Adipocyte (in vitro differentiated cells): ENCODE results near the gene ULK4.
A peak's percentile ranks its signal among the peaks of the same experiment; 100 is the strongest.
"Not testable (repeated sequence)": the region's sequence is repeated elsewhere in the genome, so short reads cannot be mapped to it uniquely, and the experiment has no call there.

ENCODE experiments used
- DNase-seq: peaks from one replicate; pipeline ENCODE4 v3.0.0-alpha.2; 2015; ENCODE audit warnings: low read depth
- H3K27me3 ChIP-seq: replicated peaks from 2 replicates; pipeline ENCODE4 v1.7.0; 2013; ENCODE audit warnings: mild to moderate bottlenecking, low read length, moderate library complexity; ENCODE audit not compliant: control insufficient read depth, insufficient read depth
- H3K36me3 ChIP-seq: 2 replicates; pipeline ENCODE4 v1.7.0; 2013; ENCODE audit warnings: low read length, mild to moderate bottlenecking, moderate library complexity; ENCODE audit not compliant: control insufficient read depth, insufficient read depth, severe bottlenecking
- H3K4me1 ChIP-seq: 2 replicates; pipeline ENCODE4 v1.7.0; 2013; ENCODE audit warnings: mild to moderate bottlenecking, low read length, moderate library complexity; ENCODE audit not compliant: control insufficient read depth, insufficient read depth
- H3K4me3 ChIP-seq: 2 replicates; pipeline ENCODE4 v1.7.0; 2013; ENCODE audit warnings: mild to moderate bottlenecking, low read length, moderate library complexity
- H3K9ac ChIP-seq: 2 replicates; pipeline ENCODE4 v1.7.0; 2013; ENCODE audit warnings: mild to moderate bottlenecking, low read length, moderate library complexity
- H3K9me3 ChIP-seq: 2 replicates; pipeline ENCODE4 v1.7.0; 2013; ENCODE audit warnings: mild to moderate bottlenecking, low read length, moderate library complexity; ENCODE audit not compliant: control insufficient read depth

Gene ULK4

GRCh38 chr3:41295740-41296139 lies 666.2 kb downstream of the ULK4 start:
- H3K27me3 ChIP-seq = no peaks in the 10 kb centered on the region
- DNase-seq = no peak

GRCh38 chr3:41293169-41293681 lies 668.7 kb downstream of the ULK4 start:
- H3K4me3 ChIP-seq = no peak overlapping the region
- no peaks in the 10 kb centered on the region for H3K4me1 ChIP-seq
- no peaks in the 10 kb centered on the region for H3K27me3 ChIP-seq

More at GRCh38 chr3:41295740-41296139, 666.2 kb downstream of the ULK4 start:
- Histone ChIP-seq H3K9me3 (no peaks in the 10 kb centered on the region), H3K9ac (no peak overlapping the region), H3K36me3 (no peaks in the 10 kb centered on the region), H3K4me3 (no peak overlapping the region), H3K4me1 (peaks cover 3% of the 10 kb centered on the region)

DNA sequence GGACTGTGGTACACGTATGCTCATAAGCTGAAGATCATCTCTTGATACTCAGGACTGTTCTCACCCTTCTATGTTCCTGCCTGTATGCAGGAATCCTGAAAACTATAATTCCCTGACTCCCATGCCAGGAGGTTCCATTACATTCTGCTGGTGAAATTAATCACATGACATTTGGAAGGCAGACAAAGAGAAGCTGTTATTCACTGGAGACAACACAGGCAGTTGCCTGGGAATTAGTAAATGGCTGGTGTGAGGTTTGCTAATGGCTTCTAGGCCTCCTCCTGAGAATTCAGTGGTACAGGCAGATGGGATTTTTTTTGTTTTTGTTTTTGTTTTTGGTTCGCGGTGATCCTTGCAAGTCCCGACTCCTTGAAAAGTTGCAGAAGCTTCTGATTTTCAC lies 671.2 kb downstream of the ULK4 start:
- no peak for DNase-seq
- Histone ChIP-seq H3K9ac (no peak overlapping the region), H3K4me3 (no peak overlapping the region), H3K36me3 (no peaks in the 10 kb centered on the region), H3K27me3 (no peaks in the 10 kb centered on the region), H3K9me3 (no peaks in the 10 kb centered on the region), H3K4me1 (no peaks in the 10 kb centered on the region)

More at GRCh38 chr3:41293169-41293681, 668.7 kb downstream of the ULK4 start:
- Histone ChIP-seq H3K9me3 (no peaks in the 10 kb centered on the region), H3K36me3 (no peaks in the 10 kb centered on the region), H3K9ac (no peak overlapping the region)
- DNase-seq = no peak

GRCh38 chr3:41290306-41290705 lies 671.6 kb downstream of the ULK4 start:
- Histone ChIP-seq H3K36me3 (no peaks in the 10 kb centered on the region), H3K4me1 (no peaks in the 10 kb centered on the region), H3K27me3 (no peaks in the 10 kb centered on the region), H3K4me3 (no peak overlapping the region), H3K9ac (no peak overlapping the region), H3K9me3 (no peaks in the 10 kb centered on the region)
- no peak for DNase-seq

- Histone ChIP-seq H3K36me3 (no peaks in the 10 kb centered on the region), H3K4me1 (no peaks in the 10 kb centered on the region), H3K27me3 (no peaks in the 10 kb centered on the region), H3K9me3 (no peaks in the 10 kb centered on the region), H3K4me3 (no peak overlapping the region), H3K9ac (no peak overlapping the region)
- DNase-seq = no peak
Measured at GRCh38 chr3:41288785-41289184, 673.1 kb downstream of the ULK4 start.

DNA sequence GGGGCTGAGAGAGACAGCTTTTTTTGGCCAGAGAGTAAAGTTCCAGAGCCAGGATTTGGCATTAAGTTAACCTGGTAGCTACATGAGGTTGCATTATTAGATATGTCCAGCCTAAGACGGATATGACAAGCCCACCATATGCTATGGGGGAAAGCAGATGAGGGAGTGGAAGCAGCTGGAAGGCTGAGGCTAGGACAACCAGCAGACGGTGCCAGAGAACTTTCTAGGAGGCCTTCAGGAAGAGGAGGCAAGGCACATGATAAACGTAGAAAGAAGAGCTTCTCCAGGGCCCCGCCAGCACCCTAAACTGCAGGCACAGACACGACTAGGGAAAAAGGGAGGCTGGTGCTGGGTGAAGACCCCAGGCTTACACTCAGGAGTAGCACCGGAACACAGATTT lies 675.6 kb downstream of the ULK4 start:
- Histone ChIP-seq H3K36me3 (no peaks in the 10 kb centered on the region), H3K9me3 (no peaks in the 10 kb centered on the region), H3K9ac (no peak overlapping the region), H3K27me3 (no peaks in the 10 kb centered on the region), H3K4me3 (no peak overlapping the region), H3K4me1 (no peaks in the 10 kb centered on the region)
- DNase-seq = no peak

- H3K4me1 ChIP-seq, H3K4me3 ChIP-seq, H3K27me3 ChIP-seq, H3K9ac ChIP-seq, H3K36me3 ChIP-seq, DNase-seq, H3K9me3 ChIP-seq: not testable (repeated sequence)
Measured at GRCh38 chr3:41284934-41285333, 677.0 kb downstream of the ULK4 start.

- DNase-seq = no peak
- Histone ChIP-seq H3K36me3 (no peaks in the 10 kb centered on the region), H3K4me1 (peaks cover 28% of the 10 kb centered on the region), H3K9me3 (no peaks in the 10 kb centered on the region), H3K9ac (no peak overlapping the region), H3K4me3 (no peak overlapping the region), H3K27me3 (no peaks in the 10 kb centered on the region)
Measured at GRCh38 chr3:41277790-41278465, 684.0 kb downstream of the ULK4 start.

DNA sequence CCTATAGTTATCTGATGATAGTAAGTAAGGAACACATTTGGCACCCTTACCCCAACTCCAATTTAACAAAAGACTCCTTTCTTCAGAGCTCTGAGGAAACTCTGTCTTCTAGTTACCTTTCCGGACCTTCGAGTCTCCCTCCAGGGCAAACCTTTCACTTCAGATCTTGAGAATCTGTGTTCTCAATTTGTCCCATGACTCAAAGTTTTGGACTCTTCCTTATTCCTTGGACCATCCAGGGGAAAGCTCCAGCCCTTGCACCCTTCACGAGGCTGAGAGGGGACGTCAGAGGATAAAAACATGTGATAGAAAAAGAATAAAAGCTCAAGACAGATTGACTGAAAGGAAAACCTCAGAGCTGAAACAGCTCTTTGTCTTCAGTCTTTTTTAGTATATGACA lies 685.7 kb downstream of the ULK4 start:
- DNase-seq = no peak
- Histone ChIP-seq H3K4me1 (peaks cover 28% of the 10 kb centered on the region), H3K9me3 (no peaks in the 10 kb centered on the region), H3K27me3 (no peaks in the 10 kb centered on the region), H3K4me3 (no peak overlapping the region), H3K36me3 (no peaks in the 10 kb centered on the region), H3K9ac (no peak overlapping the region)

DNA sequence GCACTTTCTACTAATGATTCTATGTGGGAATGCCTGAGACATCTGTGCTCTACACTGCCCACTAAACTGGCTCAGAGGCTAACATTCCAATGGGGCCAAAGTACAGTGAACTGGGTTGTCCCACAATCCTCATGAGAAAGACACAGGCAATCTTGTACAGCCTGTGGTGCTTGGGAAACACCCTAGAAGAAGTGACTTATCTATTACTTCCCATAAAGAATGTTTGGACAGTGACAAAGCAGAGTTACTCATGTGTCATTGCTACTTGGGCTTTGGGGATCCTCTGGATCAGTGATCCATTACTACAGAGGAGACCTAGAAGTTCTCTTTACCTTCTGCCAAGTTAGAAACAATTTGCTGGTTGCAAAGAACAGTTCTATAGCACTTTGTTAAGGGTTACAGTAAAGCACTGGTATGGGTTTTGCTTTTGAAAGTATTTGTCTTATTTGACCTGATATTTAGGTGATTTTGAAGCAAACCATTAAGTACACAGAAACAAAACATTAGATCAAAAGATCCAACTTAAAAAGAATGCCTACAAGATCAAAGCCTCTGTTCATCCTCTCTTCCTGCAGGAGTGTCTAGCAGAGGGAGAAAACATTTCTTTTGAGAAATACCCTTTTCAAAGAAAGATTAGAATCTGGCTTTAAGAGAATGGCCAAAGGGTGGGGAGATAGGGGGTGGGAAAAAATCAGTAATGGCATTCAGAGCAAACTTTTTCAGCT lies 686.8 kb downstream of the ULK4 start:
- Histone ChIP-seq H3K27me3 (no peaks in the 10 kb centered on the region), H3K9ac (no peak overlapping the region), H3K36me3 (no peaks in the 10 kb centered on the region), H3K4me3 (no peak overlapping the region), H3K4me1 (peaks cover 28% of the 10 kb centered on the region), H3K9me3 (no peaks in the 10 kb centered on the region)
- DNase-seq = peak; percentile 64

DNA sequence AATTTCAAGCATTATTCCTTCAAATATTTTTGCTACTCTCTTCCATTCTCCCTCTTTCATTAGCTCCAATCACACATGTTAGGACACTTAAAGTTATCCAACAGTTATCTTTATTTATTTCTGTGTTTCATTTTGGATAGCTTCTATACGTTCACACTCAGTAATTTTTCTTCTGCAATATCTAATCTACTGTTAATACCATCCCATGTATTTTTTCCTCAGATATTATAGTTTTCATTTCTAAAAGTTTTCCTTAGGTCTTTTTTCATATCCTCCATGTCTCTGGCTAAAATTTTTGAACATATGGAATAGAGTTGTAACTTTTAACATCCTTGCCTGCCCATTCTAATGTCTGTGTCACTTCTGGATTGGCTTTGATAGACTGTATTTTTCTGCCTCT lies 689.2 kb downstream of the ULK4 start:
- no peak overlapping the region for H3K4me3 ChIP-seq
- no peaks in the 10 kb centered on the region for H3K36me3 ChIP-seq
- H3K4me1 ChIP-seq = peaks cover 37% of the 10 kb centered on the region
- no peaks in the 10 kb centered on the region for H3K9me3 ChIP-seq
- H3K27me3 ChIP-seq = no peaks in the 10 kb centered on the region
- no peak for DNase-seq
- H3K9ac ChIP-seq = no peak overlapping the region
